K562 (cell line): Measurements from ENCODE around the gene GP1BB. TPM values are rescaled to one million over a fixed set of nuclear protein-coding genes. Genes with fewer than 3 reads are reported as not detected.

Source experiments
- ATF7 ChIP-seq: fragments of 450-650 bp; IDR thresholded peaks from 2 replicates; pipeline ENCODE4 v1.7.1; 2014; ENCODE audit warnings: mild to moderate bottlenecking, moderate library complexity
- E2F3 ChIP-seq: fragments of 250-450 bp; sonication (Bioruptor Pico); IDR thresholded peaks from 2 replicates; pipeline ENCODE4 v1.4.0; 2020; ENCODE audit warnings: mild to moderate bottlenecking
- GTF2F1 ChIP-seq: IDR thresholded peaks from 2 replicates; pipeline ENCODE4 v1.6.1; 2011; ENCODE audit warnings: low read depth, low read length, improper control_type of control experiment
- MCM5 ChIP-seq: fragments of 450-650 bp; IDR thresholded peaks from 2 replicates; pipeline ENCODE4 v1.6.1; 2016; ENCODE audit warnings: low read depth
- MED1 ChIP-seq: sonication (generic); formaldehyde crosslinking; IDR thresholded peaks from 2 replicates; pipeline ENCODE4 v1.8.1; 2023; ENCODE audit warnings: missing genetic modification reagents, borderline replicate concordance
- POLR3A ChIP-seq: IDR thresholded peaks from 2 replicates; pipeline ENCODE4 v1.6.1; 2011; ENCODE audit warnings: borderline replicate concordance, mild to moderate bottlenecking, moderate library complexity; ENCODE audit not compliant: insufficient read length, insufficient read depth; ENCODE audit errors: extremely low read depth
- RAD21 ChIP-seq, 2 experiments: fragments of 250-450 bp in 1 of 2; fragments of 450-650 bp in 1 of 2; sonication (Bioruptor Pico) in 1 of 2; formaldehyde crosslinking in 1 of 2; IDR thresholded peaks in 1 of 2; conservative IDR thresholded peaks in 1 of 2; 2 replicates each; pipeline versions ENCODE4 v1.4.0 to v1.8.0; 2020 to 2022; ENCODE audit warnings: mild to moderate bottlenecking in 2 of 2, moderate library complexity in 1 of 2
- RBM14 ChIP-seq: fragments of 200-400 bp; formaldehyde crosslinking; IDR thresholded peaks from 2 replicates; pipeline ENCODE4 v1.6.1; 2018; ENCODE audit warnings: low read depth, mild to moderate bottlenecking, low read length, moderate library complexity, borderline replicate concordance; ENCODE audit not compliant: insufficient read depth
- SIRT6 ChIP-seq: IDR thresholded peaks from one replicate; pipeline ENCODE4 v1.6.1; 2012; ENCODE audit warnings: low read depth, mild to moderate bottlenecking, control low read depth, inconsistent platforms, low read length, moderate library complexity
- SIX5 ChIP-seq, 2 experiments: IDR thresholded peaks; 2 replicates each; pipeline ENCODE4 v1.6.1; 2011; ENCODE audit warnings: low read length in 2 of 2, borderline replicate concordance in 1 of 2, low read depth in 1 of 2, mild to moderate bottlenecking in 1 of 2, moderate library complexity in 1 of 2; ENCODE audit not compliant: insufficient read depth in 1 of 2
- XRCC3 ChIP-seq: fragments of 450-650 bp; IDR thresholded peaks from 2 replicates; pipeline ENCODE4 v1.6.1; 2017; ENCODE audit warnings: mild to moderate bottlenecking, moderate library complexity
- ZBTB17 ChIP-seq: fragments of 450-650 bp; formaldehyde crosslinking; IDR thresholded peaks from 2 replicates; pipeline ENCODE4 v1.4.0; 2020; ENCODE audit warnings: mild to moderate bottlenecking
- ZC3H11A ChIP-seq: IDR thresholded peaks from 2 replicates; pipeline ENCODE4 v1.6.1; 2012; ENCODE audit warnings: low read depth, low read length, improper control_type of control experiment
- ZNF224 ChIP-seq: sonication (generic); formaldehyde crosslinking; IDR thresholded peaks from 2 replicates; pipeline ENCODE4 v1.8.0; 2022; ENCODE audit warnings: mild to moderate bottlenecking, missing genetic modification reagents
- ZNF316 ChIP-seq: fragments of 450-650 bp; IDR thresholded peaks from 2 replicates; pipeline ENCODE4 v1.6.1; 2016
- polyA plus RNA-seq, 8 experiments: library from polyadenylated mRNA; depleted of rRNA in 4 of 8; stranded (reverse) in 5 of 8; unstranded in 3 of 8; fragments of >200 nt; fragmentation: Nextera tagmentation in 2 of 8; fragmentation: Illumina TruSeq in 1 of 8; extraction: Ambion mirVana in 2 of 8; extraction: Trizol in 1 of 8; gene quantifications; 2 replicates each; pipeline versions ENCODE4 v1.2.1 to v1.2.3, GENCODE V29; 2011 to 2014; ENCODE audit warnings: inconsistent platforms in 1 of 8, missing spikeins in 1 of 8
- total RNA-seq, 7 experiments: library from RNA; depleted of rRNA in 6 of 7; stranded (reverse); fragments of >200 nt in 6 of 7; fragmentation: Illumina TruSeq in 2 of 7; extraction: Trizol in 2 of 7; gene quantifications; 2 replicates each; pipeline versions ENCODE4 v1.2.1 to v1.2.3, GENCODE V29; 2011 to 2021; ENCODE audit warnings: low replicate concordance in 1 of 7
- TF ChIP-seq, protein P1 (sequence below): fragments of 450-650 bp; IDR thresholded peaks from 2 replicates; pipeline ENCODE4 v1.6.1; 2018; ENCODE audit warnings: mild to moderate bottlenecking, low read depth; ENCODE audit not compliant: partially characterized antibody
- TF ChIP-seq, protein P2 (sequence below), 2 experiments: fragments of 450-650 bp in 1 of 2; sonication (generic) in 1 of 2; formaldehyde crosslinking; conservative IDR thresholded peaks; 2 replicates each; pipeline versions ENCODE4 v1.4.0 to v1.8.1; 2020 to 2022; ENCODE audit warnings: mild to moderate bottlenecking in 1 of 2, missing genetic modification reagents in 1 of 2
- TF ChIP-seq, protein P3 (sequence below), 2 experiments: fragments of 450-650 bp; IDR thresholded peaks; 2 replicates each; pipeline ENCODE4 v1.6.1; 2016
- TF ChIP-seq, protein P4 (sequence below), 2 experiments: IDR thresholded peaks; 2 replicates each; pipeline ENCODE4 v1.6.1; 2011; ENCODE audit warnings: borderline replicate concordance in 1 of 2, control low read depth in 1 of 2, low read depth in 1 of 2, low read length in 1 of 2, mild to moderate bottlenecking in 1 of 2, mixed read lengths in 1 of 2, moderate library complexity in 1 of 2; ENCODE audit not compliant: insufficient read depth in 1 of 2, insufficient read length in 1 of 2, poor library complexity in 1 of 2, severe bottlenecking in 1 of 2; ENCODE audit errors: extremely low read depth in 1 of 2

GP1BB gene
- total and polyA plus RNA-seq, 9 of the 15 experiments (the other 6 are each of a cell fraction or from before 2014, with no cell fraction given): 0.69 to 162 (median 2.8) TPM

DNA sequence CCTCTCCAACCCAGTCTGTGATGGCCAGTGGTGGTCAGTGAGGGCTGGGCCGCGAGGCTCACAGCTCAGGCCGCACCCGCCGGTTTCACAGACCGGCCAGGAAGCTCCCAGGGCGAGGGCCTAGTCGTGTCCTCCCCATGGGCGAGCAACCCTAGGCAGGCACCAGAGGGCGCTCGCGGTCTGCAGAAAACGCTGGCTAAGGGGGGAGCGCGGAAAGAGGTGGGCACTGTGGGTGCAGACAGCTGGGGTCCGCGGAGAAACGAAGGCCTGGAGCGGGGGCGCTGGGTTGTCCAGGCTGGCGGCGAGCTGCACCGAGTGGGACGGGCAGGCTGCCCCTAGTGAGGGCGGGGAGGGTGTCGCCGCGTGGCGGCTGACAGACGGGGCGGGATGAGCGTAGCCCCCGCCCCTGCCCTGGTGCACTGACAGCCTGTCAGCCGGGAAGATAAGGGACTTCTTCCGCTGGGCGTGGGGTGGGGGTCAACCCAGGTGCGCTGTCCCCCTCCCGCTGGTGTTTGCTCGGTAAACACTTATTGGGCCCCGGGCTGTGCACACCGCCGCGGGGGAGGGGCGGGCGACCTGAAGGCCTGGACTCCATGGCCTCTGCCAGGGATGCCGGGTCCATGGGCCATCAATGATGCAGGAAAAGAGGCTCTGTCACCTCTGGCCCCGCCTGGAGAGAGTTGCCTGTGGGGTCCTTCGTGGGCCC is 7.5 kb downstream of the GP1BB start (continued):
- TF ChIP-seq, protein P1, sequence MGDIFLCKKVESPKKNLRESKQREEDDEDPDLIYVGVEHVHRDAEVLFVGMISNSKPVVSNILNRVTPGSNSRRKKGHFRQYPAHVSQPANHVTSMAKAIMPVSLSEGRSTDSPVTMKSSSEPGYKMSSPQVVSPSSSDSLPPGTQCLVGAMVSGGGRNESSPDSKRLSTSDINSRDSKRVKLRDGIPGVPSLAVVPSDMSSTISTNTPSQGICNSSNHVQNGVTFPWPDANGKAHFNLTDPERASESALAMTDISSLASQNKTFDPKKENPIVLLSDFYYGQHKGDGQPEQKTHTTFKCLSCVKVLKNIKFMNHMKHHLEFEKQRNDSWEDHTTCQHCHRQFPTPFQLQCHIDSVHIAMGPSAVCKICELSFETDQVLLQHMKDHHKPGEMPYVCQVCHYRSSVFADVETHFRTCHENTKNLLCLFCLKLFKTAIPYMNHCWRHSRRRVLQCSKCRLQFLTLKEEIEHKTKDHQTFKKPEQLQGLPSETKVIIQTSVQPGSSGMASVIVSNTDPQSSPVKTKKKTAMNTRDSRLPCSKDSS: no peak
- TF ChIP-seq XRCC3 (no peak), GTF2F1 (peak; percentile 53; the same call in 1 of the 2 replicates), ZC3H11A (no peak; the same call in 1 of the 2 replicates), SIRT6 (no peak), MCM5 (no peak), SIX5 (IDR thresholded peaks at IDR 0.05; ENCODE audit: borderline replicate concordance in 1 of 2, insufficient read depth in 1 of 2, low read depth in 1 of 2, low read length in 2 of 2) (no peak), ATF7 (no peak), RAD21 (CRISPR knock-in tag; conservative IDR thresholded peaks at IDR 0.05 in 1 of 2, IDR thresholded peaks at IDR 0.05 in 1 of 2) (peak; percentile 100), RBM14 (no peak), ZNF316 (peak; percentile 65), E2F3 (CRISPR knock-in tag) (peak; percentile 91), ZBTB17 (CRISPR knock-in tag) (peak; percentile 91), POLR3A (no peak), ZNF224 (no peak), MED1 (CRISPR knock-in tag) (no peak)
- TF ChIP-seq, protein P2, sequence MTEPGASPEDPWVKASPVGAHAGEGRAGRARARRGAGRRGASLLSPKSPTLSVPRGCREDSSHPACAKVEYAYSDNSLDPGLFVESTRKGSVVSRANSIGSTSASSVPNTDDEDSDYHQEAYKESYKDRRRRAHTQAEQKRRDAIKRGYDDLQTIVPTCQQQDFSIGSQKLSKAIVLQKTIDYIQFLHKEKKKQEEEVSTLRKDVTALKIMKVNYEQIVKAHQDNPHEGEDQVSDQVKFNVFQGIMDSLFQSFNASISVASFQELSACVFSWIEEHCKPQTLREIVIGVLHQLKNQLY (CRISPR knock-in tag; conservative IDR thresholded peaks at IDR 0.05): peak in 1 of 2 experiments; percentile 81; a peak in 1 of 4 replicates
- TF ChIP-seq, protein P3, sequence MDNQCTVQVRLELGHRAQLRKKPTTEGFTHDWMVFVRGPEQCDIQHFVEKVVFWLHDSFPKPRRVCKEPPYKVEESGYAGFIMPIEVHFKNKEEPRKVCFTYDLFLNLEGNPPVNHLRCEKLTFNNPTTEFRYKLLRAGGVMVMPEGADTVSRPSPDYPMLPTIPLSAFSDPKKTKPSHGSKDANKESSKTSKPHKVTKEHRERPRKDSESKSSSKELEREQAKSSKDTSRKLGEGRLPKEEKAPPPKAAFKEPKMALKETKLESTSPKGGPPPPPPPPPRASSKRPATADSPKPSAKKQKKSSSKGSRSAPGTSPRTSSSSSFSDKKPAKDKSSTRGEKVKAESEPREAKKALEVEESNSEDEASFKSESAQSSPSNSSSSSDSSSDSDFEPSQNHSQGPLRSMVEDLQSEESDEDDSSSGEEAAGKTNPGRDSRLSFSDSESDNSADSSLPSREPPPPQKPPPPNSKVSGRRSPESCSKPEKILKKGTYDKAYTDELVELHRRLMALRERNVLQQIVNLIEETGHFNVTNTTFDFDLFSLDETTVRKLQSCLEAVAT (IDR thresholded peaks at IDR 0.05): no peak
- TF ChIP-seq, protein P4, sequence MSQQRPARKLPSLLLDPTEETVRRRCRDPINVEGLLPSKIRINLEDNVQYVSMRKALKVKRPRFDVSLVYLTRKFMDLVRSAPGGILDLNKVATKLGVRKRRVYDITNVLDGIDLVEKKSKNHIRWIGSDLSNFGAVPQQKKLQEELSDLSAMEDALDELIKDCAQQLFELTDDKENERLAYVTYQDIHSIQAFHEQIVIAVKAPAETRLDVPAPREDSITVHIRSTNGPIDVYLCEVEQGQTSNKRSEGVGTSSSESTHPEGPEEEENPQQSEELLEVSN (IDR thresholded peaks at IDR 0.05; ENCODE audit: borderline replicate concordance in 1 of 2, extremely low read depth in 1 of 2, insufficient read depth in 1 of 2, insufficient read length in 1 of 2, low read depth in 1 of 2, low read length in 1 of 2, poor library complexity in 1 of 2, severe bottlenecking in 1 of 2): peak; percentile 80 to 88
